Measurements from ENCODE around the gene TOR1AIP1.

The TOR1AIP1 gene

GRCh38 chr1:179882253-179883039 is at the start of gene TOR1AIP1:
Gene TOR1AIP1 (plus strand): TSS chr1:179882285. CDS start chr1:179882503, 218 bp downstream.
- TF ChIP-seq FOXM1 (IDR thresholded peaks at IDR 0.05; ENCODE audit: borderline replicate concordance, low read depth) (no peak), YY1 (IDR thresholded peaks at IDR 0.05; ENCODE audit: low read depth) (peak; percentile 97), REST (IDR thresholded peaks at IDR 0.05; ENCODE audit: low read depth) (no peak; the same call in 1 of the 2 replicates), TCF12 (IDR thresholded peaks at IDR 0.05; ENCODE audit: low read depth) (peak; percentile 84; the same call in 1 of the 2 replicates), MAX (IDR thresholded peaks at IDR 0.05) (peak; percentile 73), EGR1 (IDR thresholded peaks at IDR 0.05) (peak; percentile 74; the same call in 1 of the 2 replicates), TEAD4 (IDR thresholded peaks at IDR 0.05) (peak; percentile 12), EP300 (IDR thresholded peaks at IDR 0.05; ENCODE audit: borderline replicate concordance) (no peak; the same call in 1 of the 2 replicates), CEBPB (IDR thresholded peaks at IDR 0.05) (no peak), USF1 (IDR thresholded peaks at IDR 0.05) (peak; percentile 70), RAD21 (IDR thresholded peaks at IDR 0.05; ENCODE audit: low read depth) (no peak), ZBTB7A (IDR thresholded peaks at IDR 0.05; ENCODE audit: low read depth) (peak; percentile 57), TAF1 (IDR thresholded peaks at IDR 0.05; ENCODE audit: low read depth) (peak; percentile 98), NFIC (IDR thresholded peaks at IDR 0.05) (peak; percentile 62), CREB1 (IDR thresholded peaks at IDR 0.05; ENCODE audit: low read depth) (peak; percentile 68; the same call in 1 of the 2 replicates)

GRCh38 chr1:179840107-179840506 is 42.0 kb upstream of the TOR1AIP1 start:
- no peak for TF ChIP-seq TCF12 (IDR thresholded peaks at IDR 0.05; ENCODE audit: low read depth)
- no peak for TF ChIP-seq MAX (IDR thresholded peaks at IDR 0.05)

GRCh38 chr1:179848233-179848632 is 33.9 kb upstream of the TOR1AIP1 start:
- TF ChIP-seq USF1 (IDR thresholded peaks at IDR 0.05) (no peak), TEAD4 (IDR thresholded peaks at IDR 0.05) (no peak), CEBPB (IDR thresholded peaks at IDR 0.05) (no peak), YY1 (IDR thresholded peaks at IDR 0.05; ENCODE audit: low read depth) (no peak), EP300 (IDR thresholded peaks at IDR 0.05; ENCODE audit: borderline replicate concordance) (no peak), REST (IDR thresholded peaks at IDR 0.05; ENCODE audit: low read depth) (no peak), TCF12 (IDR thresholded peaks at IDR 0.05; ENCODE audit: low read depth) (no peak), MAX (IDR thresholded peaks at IDR 0.05) (no peak), CREB1 (IDR thresholded peaks at IDR 0.05; ENCODE audit: low read depth) (no peak), FOXM1 (IDR thresholded peaks at IDR 0.05; ENCODE audit: borderline replicate concordance, low read depth) (no peak), TAF1 (IDR thresholded peaks at IDR 0.05; ENCODE audit: low read depth) (no peak), EGR1 (IDR thresholded peaks at IDR 0.05) (no peak)

- TF ChIP-seq EGR1 (IDR thresholded peaks at IDR 0.05) (no peak), RAD21 (IDR thresholded peaks at IDR 0.05; ENCODE audit: low read depth) (no peak), REST (IDR thresholded peaks at IDR 0.05; ENCODE audit: low read depth) (no peak), ZBTB7A (IDR thresholded peaks at IDR 0.05; ENCODE audit: low read depth) (no peak), CEBPB (IDR thresholded peaks at IDR 0.05) (no peak), FOXM1 (IDR thresholded peaks at IDR 0.05; ENCODE audit: borderline replicate concordance, low read depth) (no peak), TAF1 (IDR thresholded peaks at IDR 0.05; ENCODE audit: low read depth) (no peak), USF1 (IDR thresholded peaks at IDR 0.05) (no peak), TCF12 (IDR thresholded peaks at IDR 0.05; ENCODE audit: low read depth) (no peak), EP300 (IDR thresholded peaks at IDR 0.05; ENCODE audit: borderline replicate concordance) (no peak), CREB1 (IDR thresholded peaks at IDR 0.05; ENCODE audit: low read depth) (no peak), TEAD4 (IDR thresholded peaks at IDR 0.05) (no peak), NFIC (IDR thresholded peaks at IDR 0.05) (no peak), YY1 (IDR thresholded peaks at IDR 0.05; ENCODE audit: low read depth) (no peak), MAX (IDR thresholded peaks at IDR 0.05) (no peak)
Measured at GRCh38 chr1:179853102-179853501, 29.0 kb upstream of the TOR1AIP1 start.

Measured in Ishikawa (cell line).